NCI-H748 (cell line): ENCODE results near the gene LDB2.
"Not testable (repeated sequence)": the region's sequence is repeated elsewhere in the genome, so short reads cannot be mapped to it uniquely, and the experiment has no call there.

Experiments used
- DNase-seq: peaks from one replicate; lab custom pipeline; 2025; ENCODE audit not compliant: unreplicated experiment; lab: John Stamatoyannopoulos, UW

The LDB2 gene

GRCh38 chr4:16573739-16574138 is 324.7 kb downstream of the LDB2 start:
- DNase-seq = no peak

GRCh38 chr4:16573206-16573605 is 325.2 kb downstream of the LDB2 start:
- no peak for DNase-seq

DNA sequence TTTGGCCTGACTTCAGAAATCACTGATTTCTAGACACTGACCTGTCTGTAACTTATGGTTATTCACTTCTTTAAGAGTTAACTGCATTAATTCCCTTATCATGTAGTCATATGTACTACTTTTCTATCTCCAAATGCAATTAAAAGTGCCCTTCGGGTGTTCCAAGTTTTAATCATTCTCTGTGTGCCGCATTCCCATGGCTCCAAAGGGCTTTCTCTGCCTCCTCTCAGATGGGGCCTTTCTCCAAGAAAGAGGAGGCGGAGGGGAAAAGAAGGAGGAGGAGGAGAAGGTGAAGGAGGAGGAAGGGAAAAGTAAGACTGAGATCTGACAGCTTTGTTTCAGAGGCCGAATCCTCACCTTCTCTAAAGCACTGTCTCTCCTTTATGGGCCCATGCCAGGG is 325.8 kb downstream of the LDB2 start:
- no peak for DNase-seq

GRCh38 chr4:16572161-16572560 is 326.3 kb downstream of the LDB2 start:
- DNase-seq = no peak

GRCh38 chr4:16569790-16570189 is 328.7 kb downstream of the LDB2 start:
- DNase-seq = no peak

GRCh38 chr4:16557316-16557715 is 341.1 kb downstream of the LDB2 start:
- DNase-seq = not testable (repeated sequence)

DNA sequence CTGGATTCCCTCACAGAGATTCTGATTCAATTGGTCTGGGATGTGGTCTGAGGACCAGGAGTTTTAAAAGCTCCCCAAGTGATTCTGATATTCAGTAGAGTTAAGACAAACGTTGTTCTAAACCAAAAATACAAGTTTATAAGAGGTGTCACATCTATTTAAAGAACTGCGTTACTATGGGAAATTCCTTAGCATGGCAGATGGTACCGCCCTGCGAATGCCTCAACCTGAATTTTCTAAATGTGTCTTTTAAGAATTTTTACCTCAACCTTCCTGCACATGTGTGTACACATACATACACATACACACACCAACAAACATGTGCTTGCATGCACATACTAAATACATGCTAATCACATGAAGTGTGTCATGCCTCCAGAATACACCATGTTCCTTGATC is 343.3 kb downstream of the LDB2 start:
- no peak for DNase-seq

- DNase-seq = no peak
These were observed 347.9 kb downstream of the LDB2 start for GRCh38 chr4:16550531-16550930.

DNA sequence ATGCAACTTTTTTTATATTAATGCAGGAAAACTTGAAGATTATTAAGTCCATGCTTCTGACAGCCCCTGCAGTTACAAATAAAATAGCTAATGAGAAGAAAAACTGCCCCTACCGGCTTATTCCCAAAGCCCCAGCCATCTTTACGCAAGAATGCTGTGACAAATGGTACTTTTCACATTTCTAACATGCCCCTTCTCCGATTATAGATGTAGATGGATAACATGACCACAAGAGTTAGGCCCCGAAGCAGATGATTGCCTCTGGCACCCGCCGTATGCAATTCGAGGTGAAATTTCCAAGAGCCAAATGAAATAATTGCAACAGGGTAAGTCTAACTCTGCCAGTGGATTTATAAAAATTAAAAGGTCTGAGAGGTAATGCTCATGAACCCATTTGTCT is 352.8 kb downstream of the LDB2 start:
- DNase-seq = no peak

- DNase-seq = no peak
These were observed 353.6 kb downstream of the LDB2 start for GRCh38 chr4:16544869-16545268.

- DNase-seq = no peak
These were observed 354.2 kb downstream of the LDB2 start for GRCh38 chr4:16544251-16544721.

- DNase-seq = no peak
These were observed 360.5 kb downstream of the LDB2 start for GRCh38 chr4:16537926-16538325.

- no peak for DNase-seq
These were observed 366.0 kb downstream of the LDB2 start for GRCh38 chr4:16532240-16532970.

- DNase-seq = no peak
These were observed 367.5 kb downstream of the LDB2 start for GRCh38 chr4:16530688-16531635.

DNA sequence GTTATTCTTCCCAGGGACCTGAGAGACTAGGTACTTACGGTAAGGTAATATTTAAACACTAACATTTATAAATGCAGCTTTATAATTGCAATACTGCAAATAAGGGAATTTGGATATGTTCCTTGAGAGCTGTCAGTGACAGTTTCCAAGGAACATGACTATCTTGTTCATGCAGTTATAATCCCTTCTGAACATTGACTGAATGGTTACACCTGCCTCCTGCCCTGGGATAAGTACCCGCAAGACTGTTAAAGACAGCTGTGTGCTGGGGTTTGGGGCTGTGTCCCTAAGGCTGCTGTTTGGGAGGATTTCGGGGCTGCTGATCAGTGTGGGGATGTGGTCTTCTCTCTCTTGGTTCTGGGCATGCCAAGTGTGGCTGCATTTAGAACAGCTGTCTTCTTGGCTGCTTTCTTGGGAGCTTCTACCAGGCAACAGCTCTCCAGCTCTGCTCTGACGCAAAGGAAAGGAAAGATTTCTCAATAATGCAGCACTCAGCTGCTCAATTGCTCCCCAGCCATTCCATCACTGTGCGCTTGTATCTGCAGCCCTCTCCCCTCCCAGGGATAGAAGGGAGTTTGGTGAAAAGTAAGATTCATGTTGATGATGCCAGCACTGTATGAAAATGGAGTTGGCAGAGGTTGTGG is 373.4 kb downstream of the LDB2 start:
- no peak for DNase-seq

DNA sequence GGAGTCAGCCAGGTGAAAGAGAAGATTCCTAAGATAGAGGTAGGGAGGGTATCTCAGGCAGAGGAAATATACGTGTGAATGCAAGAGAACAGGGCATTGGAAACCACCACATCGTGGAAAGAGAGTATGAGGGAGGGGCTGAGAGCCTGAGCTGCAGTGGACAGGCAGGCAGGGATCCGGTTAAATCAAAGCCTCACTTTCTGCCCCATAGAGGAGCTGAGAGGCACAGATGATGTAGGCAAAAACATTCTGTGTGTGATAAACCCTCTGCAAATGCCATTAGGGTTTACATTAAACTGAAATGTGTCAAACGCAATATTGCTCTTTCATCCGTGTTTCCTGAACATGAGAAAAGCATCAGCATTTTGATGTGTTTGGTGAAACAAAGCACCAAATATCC is 374.0 kb downstream of the LDB2 start:
- DNase-seq = no peak

DNA sequence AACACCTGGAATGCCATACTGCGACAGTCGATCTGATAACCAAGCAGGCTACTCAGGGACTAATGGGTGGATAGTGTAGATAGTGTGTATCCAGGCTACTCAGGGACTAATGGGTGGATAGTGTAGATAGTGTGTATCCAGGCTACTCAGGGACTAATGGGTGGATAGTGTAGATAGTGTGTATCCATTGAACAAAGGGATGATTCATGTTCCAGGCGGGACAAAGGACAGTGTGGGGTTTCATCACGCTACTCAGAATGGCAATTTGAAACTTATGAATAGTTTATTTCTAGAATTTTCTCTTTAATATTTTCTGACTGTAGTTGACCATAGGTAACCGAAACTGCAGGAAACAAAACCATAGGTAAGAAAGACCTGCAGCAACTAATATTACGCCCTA is 374.9 kb downstream of the LDB2 start:
- not testable (repeated sequence) for DNase-seq

DNA sequence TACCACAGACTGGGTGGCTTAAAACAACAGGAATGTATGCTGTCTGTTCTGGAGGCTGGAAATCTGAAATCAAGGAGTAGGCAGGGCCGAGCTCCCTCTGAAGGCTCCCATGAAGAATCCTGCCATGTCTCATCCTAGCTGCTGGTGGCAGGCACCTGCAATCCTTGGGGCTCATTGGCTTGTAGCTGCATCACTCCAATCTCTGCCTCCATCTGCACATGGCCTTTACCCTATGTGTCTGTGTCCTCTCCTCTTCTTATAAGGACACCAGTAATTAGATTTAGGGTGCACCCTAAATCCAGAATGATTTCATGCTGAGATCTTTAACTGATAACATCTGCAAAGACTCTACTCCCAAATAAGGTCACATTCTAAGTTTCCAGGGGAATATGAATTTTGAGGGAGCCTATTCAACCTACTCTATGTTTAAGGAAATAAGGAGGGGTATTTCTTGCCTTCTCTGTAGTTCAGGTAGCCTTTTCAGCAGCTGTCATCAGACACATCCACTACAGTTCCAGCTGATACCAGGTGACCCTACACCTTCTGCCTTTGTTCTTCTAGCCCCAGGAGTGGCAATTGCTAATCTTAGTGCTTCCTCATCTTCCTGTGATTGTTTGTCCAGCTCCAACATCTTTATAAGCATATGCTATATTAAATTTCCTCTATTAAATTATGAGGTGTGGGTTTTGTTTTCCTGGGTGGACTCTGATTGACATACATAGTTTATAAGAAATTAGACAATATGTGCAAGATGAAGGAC is 377.1 kb downstream of the LDB2 start:
- no peak for DNase-seq

DNA sequence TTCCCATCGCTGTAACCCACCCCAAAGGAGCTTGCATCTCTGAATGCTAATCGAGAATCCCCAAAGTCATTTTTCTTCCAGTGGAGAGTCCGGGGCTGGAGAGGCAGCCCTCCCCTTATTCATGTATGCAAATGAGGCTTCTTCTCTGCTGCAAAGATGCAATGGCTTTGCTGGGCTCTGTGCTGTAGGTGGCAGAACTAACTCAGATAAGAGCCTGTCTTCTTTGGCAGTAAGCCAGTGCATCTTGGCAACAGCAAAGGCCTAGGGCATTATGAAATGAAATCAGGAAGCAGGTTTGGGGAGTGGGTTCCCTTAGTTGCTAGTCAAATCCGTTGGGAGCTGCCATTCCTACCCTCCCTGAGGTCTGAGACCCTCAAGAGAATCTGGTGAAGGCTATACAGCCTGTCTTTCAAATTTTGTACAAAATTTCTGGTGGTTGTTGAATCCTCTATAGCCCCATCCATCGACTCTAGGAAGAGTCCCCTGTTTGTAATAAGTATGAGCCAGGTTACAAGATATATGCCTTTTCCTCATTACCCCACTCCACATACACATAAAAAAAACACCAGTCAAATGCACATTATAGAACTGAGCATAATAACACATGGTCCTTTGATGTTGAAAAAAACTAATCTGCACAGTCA is 381.5 kb downstream of the LDB2 start:
- DNase-seq = peak; percentile 48

DNA sequence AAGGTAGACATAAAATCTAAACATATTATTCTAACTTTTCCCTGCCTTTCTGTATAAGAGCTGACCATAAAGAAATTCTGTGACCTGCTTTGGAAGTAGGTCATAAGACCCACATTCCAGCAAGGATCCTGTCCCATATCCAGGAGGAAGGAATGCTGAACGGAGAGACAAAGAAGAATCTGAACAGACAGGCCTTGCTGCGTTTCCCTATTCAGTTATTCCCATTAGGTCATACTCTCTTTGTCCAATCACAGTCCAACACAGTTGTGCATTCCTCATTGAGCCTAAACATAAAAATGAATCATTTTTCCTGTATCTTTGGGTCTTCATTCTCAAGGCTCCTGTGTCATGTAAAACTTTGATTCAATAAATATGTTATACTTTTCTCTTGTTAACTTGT is 384.6 kb downstream of the LDB2 start:
- DNase-seq = no peak
